ENCODE measurements around the gene CASZ1.

DNA sequence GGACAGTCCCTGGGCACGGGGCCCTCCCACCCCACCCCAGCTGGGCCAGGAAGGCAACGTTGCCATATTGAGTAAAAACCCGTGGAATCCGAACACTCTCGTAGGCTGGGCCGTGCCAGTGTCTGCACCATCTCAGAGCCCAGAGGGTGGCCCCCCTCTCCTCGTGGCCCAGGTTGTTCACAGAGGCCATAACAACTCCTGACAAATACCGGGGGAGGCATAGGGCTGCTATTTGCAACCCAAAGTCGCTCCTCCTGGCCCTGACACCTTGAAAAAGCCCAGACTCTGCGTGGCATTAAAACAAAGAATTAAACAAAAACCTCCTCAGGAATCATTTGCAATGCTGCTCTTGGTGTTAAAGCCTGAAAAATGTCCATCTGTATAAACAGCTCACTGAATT lies 141.4 kb downstream of the CASZ1 start:
- TF ChIP-seq CTCF (IDR thresholded peaks at IDR 0.05) (no peak), IRF2 (CRISPR knock-in tag; IDR thresholded peaks at IDR 0.05; ENCODE audit: borderline replicate concordance, low read depth) (no peak), CREB1 (CRISPR knock-in tag; IDR thresholded peaks at IDR 0.05) (no peak), TEAD4 (CRISPR knock-in tag; IDR thresholded peaks at IDR 0.05) (no peak), ATF3 (CRISPR knock-in tag; conservative IDR thresholded peaks at IDR 0.05) (no peak), SP1 (CRISPR knock-in tag; conservative IDR thresholded peaks at IDR 0.05) (no peak)
- TF ChIP-seq, protein P1, sequence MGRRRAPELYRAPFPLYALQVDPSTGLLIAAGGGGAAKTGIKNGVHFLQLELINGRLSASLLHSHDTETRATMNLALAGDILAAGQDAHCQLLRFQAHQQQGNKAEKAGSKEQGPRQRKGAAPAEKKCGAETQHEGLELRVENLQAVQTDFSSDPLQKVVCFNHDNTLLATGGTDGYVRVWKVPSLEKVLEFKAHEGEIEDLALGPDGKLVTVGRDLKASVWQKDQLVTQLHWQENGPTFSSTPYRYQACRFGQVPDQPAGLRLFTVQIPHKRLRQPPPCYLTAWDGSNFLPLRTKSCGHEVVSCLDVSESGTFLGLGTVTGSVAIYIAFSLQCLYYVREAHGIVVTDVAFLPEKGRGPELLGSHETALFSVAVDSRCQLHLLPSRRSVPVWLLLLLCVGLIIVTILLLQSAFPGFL (CRISPR knock-in tag; IDR thresholded peaks at IDR 0.05; ENCODE audit: borderline replicate concordance) = no peak

All from WTC11 (cell line).